ENCODE results near the gene YY1AP1. TPM values are rescaled to one million over a fixed set of nuclear protein-coding genes. Genes with fewer than 3 reads are reported as not detected.
"Not testable (repeated sequence)": the region's sequence is repeated elsewhere in the genome, so short reads cannot be mapped to it uniquely, and the experiment has no call there.

The YY1AP1 gene
- total RNA-seq, 1 experiment from 2014 or later, result 40.3 TPM

DNA sequence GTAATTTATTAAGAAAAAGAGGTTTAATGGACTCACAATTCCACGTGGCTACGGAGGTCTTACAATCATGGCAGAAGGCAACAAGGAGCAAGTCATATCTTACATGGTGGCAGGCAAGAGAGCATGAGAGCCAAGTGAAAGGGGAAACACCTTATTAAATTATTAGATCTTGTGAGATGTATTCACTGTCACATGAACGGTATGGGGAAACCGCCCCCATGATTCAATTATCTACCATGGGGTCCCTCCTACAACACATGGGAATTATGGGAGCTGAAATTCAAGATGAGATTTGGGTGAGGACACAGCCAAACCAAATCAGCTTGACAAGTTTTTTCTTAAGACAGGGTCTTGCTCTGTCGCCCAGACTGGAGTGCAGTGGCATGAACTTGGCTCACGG, 14.6 kb upstream of the YY1AP1 start:
- ChIA-PET CTCF (no interaction called here), POLR2A (no interaction called here), RAD21 (ENCODE audit: low non-redundant PET in 1 of 2, low total read pairs in 2 of 2, uncharacterized antibody in 2 of 2, unreplicated experiment in 2 of 2) (no interaction called here)
- DNase-seq (ENCODE audit: low read depth, low spot score), result no peak
- Histone ChIP-seq H3K27ac (ENCODE audit: low read depth, low read length) (no peak overlapping the region), H3K9me2 (ENCODE audit: insufficient read depth) (no peaks in the 10 kb centered on the region), H4K20me1 (ENCODE audit: insufficient read depth) (no peaks in the 10 kb centered on the region), H3K4me2 (ENCODE audit: low read length) (no peak overlapping the region), H3K79me2 (ENCODE audit: insufficient read depth, low read length) (peaks cover 81% of the 10 kb centered on the region), H3K27me3 (ENCODE audit: insufficient read depth, low read length) (no peaks in the 10 kb centered on the region), H3K4me1 (ENCODE audit: control insufficient read depth in 1 of 2, insufficient read depth in 2 of 2, low read length in 2 of 2) (peaks cover 10 to 19% of the 10 kb centered on the region in 2 experiments), H3K4me3 (replicated peaks in 1 of 2; ENCODE audit: low read depth in 1 of 2, low read length in 2 of 2) (no peak overlapping the region), H3K9me3 (ENCODE audit: control insufficient read depth in 1 of 2, insufficient read depth in 1 of 2, low read depth in 1 of 2, low read length in 2 of 2) (no peaks in the 10 kb centered on the region), H3K9ac (ENCODE audit: low read length) (no peak overlapping the region), H3K36me3 (ENCODE audit: control insufficient read depth in 1 of 2, insufficient read depth in 2 of 2, low read length in 2 of 2) (no peaks in the 10 kb centered on the region), H2AFZ (ENCODE audit: low read depth, low read length, poor library complexity, severe bottlenecking) (no peak overlapping the region)
- TF ChIP-seq SRF (IDR thresholded peaks at IDR 0.05; ENCODE audit: low read depth) (no peak), EZH2phosphoT487 (IDR thresholded peaks at IDR 0.05; ENCODE audit: borderline replicate concordance) (no peak), ELF1 (IDR thresholded peaks at IDR 0.05; ENCODE audit: borderline replicate concordance, low read depth) (no peak), SP1 (IDR thresholded peaks at IDR 0.05; ENCODE audit: low read depth) (no peak), POLR2AphosphoS5 (IDR thresholded peaks at IDR 0.05; ENCODE audit: low read depth, low read length) (no peak), SIN3A (IDR thresholded peaks at IDR 0.05; ENCODE audit: low read depth) (no peak)
- intact Hi-C loops (cut with micrococcal nuclease), result no loop called here
- no peak for ATAC-seq
- no TSS peak for BruUV-seq (replicated peaks)

DNA sequence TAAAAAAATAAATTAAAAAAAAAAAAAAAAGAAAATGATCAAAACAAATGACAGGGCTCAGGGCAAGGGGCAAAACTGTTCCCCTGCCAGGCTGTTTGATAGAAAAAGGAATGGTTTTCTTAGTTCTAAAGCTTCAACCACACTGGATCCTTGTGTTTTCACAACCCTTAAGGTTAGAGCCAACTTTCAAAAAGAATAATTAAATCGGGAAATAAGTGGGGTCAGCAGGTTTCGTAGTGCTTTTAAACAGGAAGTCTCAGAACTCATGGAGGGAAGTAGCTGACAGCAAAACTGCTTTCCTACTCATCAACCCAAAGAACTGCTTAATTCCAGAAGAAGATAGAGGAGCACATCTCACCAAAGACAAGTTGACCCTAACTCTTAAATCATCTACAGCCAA, 13.1 kb upstream of the YY1AP1 start:
- H3K4me3 ChIP-seq (replicated peaks in 1 of 2; ENCODE audit: low read depth in 1 of 2, low read length in 2 of 2); H3K9me2 ChIP-seq (ENCODE audit: insufficient read depth); H3K27ac ChIP-seq (ENCODE audit: low read depth, low read length): not testable (repeated sequence)

DNA sequence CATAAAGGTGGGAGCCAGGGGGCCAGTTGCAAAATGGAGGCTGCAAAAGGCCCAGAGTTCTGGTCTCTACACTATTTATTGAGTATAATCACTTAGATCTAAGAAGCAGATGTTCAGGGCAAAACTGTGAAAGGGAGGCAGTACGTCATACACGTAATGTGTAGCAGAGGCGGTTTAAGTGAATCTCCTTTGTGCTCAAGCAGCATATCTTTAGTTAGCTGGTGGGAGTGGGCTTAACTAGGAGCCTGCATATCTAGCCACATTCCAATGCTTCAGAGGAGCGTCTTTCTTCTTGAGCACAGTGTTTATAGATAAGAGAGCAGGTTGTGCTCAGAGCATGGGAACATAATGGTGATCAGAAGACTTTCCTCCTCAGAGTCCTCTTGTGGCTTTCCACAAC, 10.5 kb upstream of the YY1AP1 start:
- H3K4me1 ChIP-seq (ENCODE audit: control insufficient read depth in 1 of 2, insufficient read depth in 2 of 2, low read length in 2 of 2); ATAC-seq; POLR2A ChIA-PET; RAD21 ChIA-PET (ENCODE audit: low non-redundant PET in 1 of 2, low total read pairs in 2 of 2, uncharacterized antibody in 2 of 2, unreplicated experiment in 2 of 2); H3K9ac ChIP-seq (ENCODE audit: low read length); BruUV-seq (replicated peaks); H3K27me3 ChIP-seq (ENCODE audit: insufficient read depth, low read length); H2AFZ ChIP-seq (ENCODE audit: low read depth, low read length, poor library complexity, severe bottlenecking); H3K4me3 ChIP-seq (replicated peaks in 1 of 2; ENCODE audit: low read depth in 1 of 2, low read length in 2 of 2); H4K20me1 ChIP-seq (ENCODE audit: insufficient read depth); H3K9me2 ChIP-seq (ENCODE audit: insufficient read depth); H3K4me2 ChIP-seq (ENCODE audit: low read length); DNase-seq (ENCODE audit: low read depth, low spot score); CTCF ChIA-PET; H3K27ac ChIP-seq (ENCODE audit: low read depth, low read length); H3K9me3 ChIP-seq (ENCODE audit: control insufficient read depth in 1 of 2, insufficient read depth in 1 of 2, low read depth in 1 of 2, low read length in 2 of 2); intact Hi-C loops (cut with micrococcal nuclease): not testable (repeated sequence)
- Histone ChIP-seq H3K79me2 (ENCODE audit: insufficient read depth, low read length) (peaks cover 83% of the 10 kb centered on the region), H3K36me3 (ENCODE audit: control insufficient read depth in 1 of 2, insufficient read depth in 2 of 2, low read length in 2 of 2) (peaks cover 0 to 13% of the 10 kb centered on the region in 2 experiments; a peak in 1 of 4 replicates)

More for the DNA sequence above, 13.1 kb upstream of the YY1AP1 start:
- BruUV-seq (replicated peaks); H2AFZ ChIP-seq (ENCODE audit: low read depth, low read length, poor library complexity, severe bottlenecking); H4K20me1 ChIP-seq (ENCODE audit: insufficient read depth); DNase-seq (ENCODE audit: low read depth, low spot score); ATAC-seq; H3K9ac ChIP-seq (ENCODE audit: low read length); H3K4me2 ChIP-seq (ENCODE audit: low read length); POLR2A ChIA-PET; H3K27me3 ChIP-seq (ENCODE audit: insufficient read depth, low read length); RAD21 ChIA-PET (ENCODE audit: low non-redundant PET in 1 of 2, low total read pairs in 2 of 2, uncharacterized antibody in 2 of 2, unreplicated experiment in 2 of 2); H3K9me3 ChIP-seq (ENCODE audit: control insufficient read depth in 1 of 2, insufficient read depth in 1 of 2, low read depth in 1 of 2, low read length in 2 of 2); CTCF ChIA-PET; H3K36me3 ChIP-seq (ENCODE audit: control insufficient read depth in 1 of 2, insufficient read depth in 2 of 2, low read length in 2 of 2); intact Hi-C loops (cut with micrococcal nuclease): not testable (repeated sequence)
- Histone ChIP-seq H3K4me1 (ENCODE audit: control insufficient read depth in 1 of 2, insufficient read depth in 2 of 2, low read length in 2 of 2) (peaks cover 10 to 19% of the 10 kb centered on the region in 2 experiments), H3K79me2 (ENCODE audit: insufficient read depth, low read length) (peaks cover 81% of the 10 kb centered on the region)
